AG10803 (cell line): ENCODE measurements around the gene STK32C.

Source experiments
- DNase-seq: peaks from one replicate; pipeline ENCODE4 v3.0.0; 2010; ENCODE audit warnings: low read depth
- H3K4me3 ChIP-seq: 2 replicates; pipeline ENCODE4 v1.5.1; 2011; ENCODE audit warnings: mild to moderate bottlenecking, low read length, control low read depth
- CTCF ChIP-seq: conservative IDR thresholded peaks from 2 replicates; pipeline ENCODE4 v1.5.1; 2011; ENCODE audit warnings: mild to moderate bottlenecking, low read length, control low read depth, inconsistent platforms

STK32C gene

DNA sequence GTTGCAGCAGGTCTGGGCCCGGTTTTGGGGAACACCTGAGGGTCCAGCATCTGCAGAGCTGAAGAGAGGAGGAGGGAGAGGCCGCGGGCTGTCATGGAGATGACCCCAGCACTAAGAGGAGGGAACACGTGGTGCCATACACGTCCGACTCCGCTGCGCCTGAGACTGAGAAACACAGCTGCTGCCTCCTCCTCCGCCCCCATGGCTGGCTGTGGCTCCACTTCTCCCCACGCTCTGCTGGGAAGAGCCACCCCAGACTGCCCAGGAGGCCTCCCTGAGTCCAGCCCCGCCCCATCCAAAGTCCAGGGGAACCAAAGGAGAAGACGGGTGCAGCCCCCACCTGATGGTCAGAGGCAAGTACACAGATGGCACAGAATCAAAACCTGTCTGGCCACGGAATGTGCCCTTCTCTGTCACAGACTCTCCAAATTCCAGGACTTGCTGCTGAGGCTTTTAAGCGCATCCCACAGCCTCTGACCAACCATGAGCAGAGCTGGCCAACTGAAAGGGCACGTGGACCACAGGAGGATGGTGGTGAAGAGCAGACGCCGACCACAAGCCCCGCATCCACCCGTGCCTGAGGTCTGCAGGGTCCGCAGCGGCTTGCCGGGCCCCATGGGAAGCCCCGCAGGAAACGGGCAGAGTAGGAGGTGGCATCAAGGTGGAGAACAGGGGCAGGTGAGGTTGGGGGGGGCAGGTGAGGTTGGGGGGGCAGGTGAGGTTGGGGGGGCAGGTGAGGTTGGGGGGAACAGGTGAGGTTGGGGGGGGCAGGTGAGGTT lies 24.0 kb downstream of the STK32C start:
- no peak for DNase-seq
- TF ChIP-seq CTCF: no peak
- no peak overlapping the region for H3K4me3 ChIP-seq

DNA sequence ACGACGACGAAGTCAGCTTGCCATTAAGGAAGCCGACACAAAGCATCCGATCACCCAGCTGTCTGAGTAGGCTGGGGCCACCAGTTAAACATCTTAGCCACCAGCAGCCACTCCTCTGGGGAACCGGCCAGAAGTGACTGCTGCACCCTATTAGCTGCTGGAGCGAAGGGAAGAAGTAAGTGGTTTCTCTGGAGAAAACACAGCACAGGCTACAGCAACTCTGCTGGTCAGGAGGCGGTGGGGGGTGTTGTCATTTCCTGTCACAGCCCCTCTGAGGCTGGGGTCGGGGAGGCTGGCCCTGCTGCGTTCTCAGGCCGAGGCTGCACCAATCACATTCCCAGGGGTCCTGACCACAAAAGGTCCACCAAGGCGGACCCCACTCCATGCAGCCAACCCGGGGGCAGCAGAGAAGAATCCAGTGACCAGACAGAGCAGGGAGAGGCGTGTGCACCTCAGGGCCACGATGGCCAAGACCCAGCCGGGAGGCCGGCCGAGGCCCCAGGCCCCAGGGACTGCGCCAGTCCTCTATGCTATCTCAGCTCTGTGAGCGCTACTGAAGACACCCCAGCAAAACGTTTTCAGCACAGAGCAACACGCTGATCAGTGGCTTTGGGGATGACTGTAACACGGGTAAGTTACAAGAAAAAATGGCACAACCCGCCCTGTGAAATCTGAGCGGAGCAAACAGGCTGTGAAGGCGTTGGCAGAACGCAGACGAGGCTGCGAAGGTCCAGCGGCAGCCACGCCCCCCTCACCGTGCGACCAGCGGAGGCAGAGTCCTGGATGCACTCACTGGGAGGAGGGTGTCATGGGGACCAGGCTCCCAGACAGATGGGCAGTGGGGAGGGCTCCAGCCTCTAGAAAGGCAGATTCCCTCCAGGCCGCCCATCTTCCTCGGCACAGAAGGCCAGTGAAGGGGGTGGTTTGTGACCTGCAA lies 24.8 kb downstream of the STK32C start:
- no peak for DNase-seq
- TF ChIP-seq CTCF: no peak
- H3K4me3 ChIP-seq: no peak overlapping the region

- no peak overlapping the region for H3K4me3 ChIP-seq
- DNase-seq: no peak
- no peak for TF ChIP-seq CTCF
These were observed 25.7 kb downstream of the STK32C start for GRCh38 chr10:132281915-132282666.

- no peak for TF ChIP-seq CTCF
- no peak for DNase-seq
- no peak overlapping the region for H3K4me3 ChIP-seq
These were observed 27.1 kb downstream of the STK32C start for GRCh38 chr10:132280646-132281074.

GRCh38 chr10:132279873-132280645 lies 27.7 kb downstream of the STK32C start:
- TF ChIP-seq CTCF: no peak
- DNase-seq: no peak

GRCh38 chr10:132277311-132277741 lies 30.4 kb downstream of the STK32C start:
- no peak overlapping the region for H3K4me3 ChIP-seq
- no peak for DNase-seq
- TF ChIP-seq CTCF: no peak

More at GRCh38 chr10:132279873-132280645, 27.7 kb downstream of the STK32C start:
- H3K4me3 ChIP-seq: no peak overlapping the region
